GM19351 (cell line): ENCODE results near the gene RBM5.

Source experiments
- ATAC-seq: cut with Tn5 transposase; IDR thresholded peaks from one replicate; pipeline ENCODE4 v1.9.1; 2021; ENCODE audit warnings: mild to moderate bottlenecking, moderate library complexity; ENCODE audit not compliant: unreplicated experiment

The RBM5 gene

GRCh38 chr3:50138266-50139200, 49.8 kb downstream of the RBM5 start:
- ATAC-seq = no peak

GRCh38 chr3:50139308-50139707, 50.6 kb downstream of the RBM5 start:
- ATAC-seq = no peak

- no peak for ATAC-seq
Measured at GRCh38 chr3:50139718-50140423, 51.2 kb downstream of the RBM5 start.

- ATAC-seq = no peak
Measured at GRCh38 chr3:50140990-50141389, 52.3 kb downstream of the RBM5 start.

- no peak for ATAC-seq
Measured at GRCh38 chr3:50146316-50146901, 57.7 kb downstream of the RBM5 start.

GRCh38 chr3:50147016-50147415, 58.3 kb downstream of the RBM5 start:
- no peak for ATAC-seq

- ATAC-seq = no peak
Measured at GRCh38 chr3:50147447-50147846, 58.7 kb downstream of the RBM5 start.

- ATAC-seq = no peak
Measured at GRCh38 chr3:50147861-50148260, 59.1 kb downstream of the RBM5 start.

GRCh38 chr3:50150404-50150750, 61.7 kb downstream of the RBM5 start:
- no peak for ATAC-seq

GRCh38 chr3:50150863-50151686, 62.4 kb downstream of the RBM5 start:
- no peak for ATAC-seq

GRCh38 chr3:50151728-50152127, 63.0 kb downstream of the RBM5 start:
- ATAC-seq = no peak

GRCh38 chr3:50153782-50154475, 65.2 kb downstream of the RBM5 start:
- ATAC-seq = no peak

GRCh38 chr3:50154476-50154839, 65.7 kb downstream of the RBM5 start:
- ATAC-seq = peak; percentile 26

- peak; percentile 78 for ATAC-seq
Measured at GRCh38 chr3:50154840-50155490, 66.2 kb downstream of the RBM5 start, which contains the start of gene SEMA3F. Gene SEMA3F, plus strand, starts transcription at chr3:50155324. Its CDS starts 4,299 bp downstream, at chr3:50159623.

GRCh38 chr3:50155491-50155878, 66.8 kb downstream of the RBM5 start:
- ATAC-seq = no peak

- ATAC-seq = no peak
Measured at GRCh38 chr3:50155891-50156290, 67.2 kb downstream of the RBM5 start.

- no peak for ATAC-seq
Measured at GRCh38 chr3:50156549-50157493, 68.1 kb downstream of the RBM5 start.

GRCh38 chr3:50157827-50158529, 69.3 kb downstream of the RBM5 start:
- no peak for ATAC-seq
